Stimulated activated CD4-positive, alpha-beta T cell treated with anti-CD3 and anti-CD28 coated beads, Interleukin-12 subunit alpha, Interleukin-12 subunit beta, amount 100 ng/mL, for 48 hours (primary cell): ENCODE results near the gene EIF3CL.
"Not testable (repeated sequence)": the region's sequence is repeated elsewhere in the genome, so short reads cannot be mapped to it uniquely, and the experiment has no call there.

Source experiments
- DNase-seq, 3 donors: peaks; one replicate each; pipeline ENCODE4 v3.0.0-alpha.2; 2020; ENCODE audit warnings: low read depth in 2 of 3, low spot score in 1 of 3

EIF3CL gene, protein sequence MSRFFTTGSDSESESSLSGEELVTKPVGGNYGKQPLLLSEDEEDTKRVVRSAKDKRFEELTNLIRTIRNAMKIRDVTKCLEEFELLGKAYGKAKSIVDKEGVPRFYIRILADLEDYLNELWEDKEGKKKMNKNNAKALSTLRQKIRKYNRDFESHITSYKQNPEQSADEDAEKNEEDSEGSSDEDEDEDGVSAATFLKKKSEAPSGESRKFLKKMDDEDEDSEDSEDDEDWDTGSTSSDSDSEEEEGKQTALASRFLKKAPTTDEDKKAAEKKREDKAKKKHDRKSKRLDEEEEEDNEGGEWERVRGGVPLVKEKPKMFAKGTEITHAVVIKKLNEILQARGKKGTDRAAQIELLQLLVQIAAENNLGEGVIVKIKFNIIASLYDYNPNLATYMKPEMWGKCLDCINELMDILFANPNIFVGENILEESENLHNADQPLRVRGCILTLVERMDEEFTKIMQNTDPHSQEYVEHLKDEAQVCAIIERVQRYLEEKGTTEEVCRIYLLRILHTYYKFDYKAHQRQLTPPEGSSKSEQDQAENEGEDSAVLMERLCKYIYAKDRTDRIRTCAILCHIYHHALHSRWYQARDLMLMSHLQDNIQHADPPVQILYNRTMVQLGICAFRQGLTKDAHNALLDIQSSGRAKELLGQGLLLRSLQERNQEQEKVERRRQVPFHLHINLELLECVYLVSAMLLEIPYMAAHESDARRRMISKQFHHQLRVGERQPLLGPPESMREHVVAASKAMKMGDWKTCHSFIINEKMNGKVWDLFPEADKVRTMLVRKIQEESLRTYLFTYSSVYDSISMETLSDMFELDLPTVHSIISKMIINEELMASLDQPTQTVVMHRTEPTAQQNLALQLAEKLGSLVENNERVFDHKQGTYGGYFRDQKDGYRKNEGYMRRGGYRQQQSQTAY

DNA sequence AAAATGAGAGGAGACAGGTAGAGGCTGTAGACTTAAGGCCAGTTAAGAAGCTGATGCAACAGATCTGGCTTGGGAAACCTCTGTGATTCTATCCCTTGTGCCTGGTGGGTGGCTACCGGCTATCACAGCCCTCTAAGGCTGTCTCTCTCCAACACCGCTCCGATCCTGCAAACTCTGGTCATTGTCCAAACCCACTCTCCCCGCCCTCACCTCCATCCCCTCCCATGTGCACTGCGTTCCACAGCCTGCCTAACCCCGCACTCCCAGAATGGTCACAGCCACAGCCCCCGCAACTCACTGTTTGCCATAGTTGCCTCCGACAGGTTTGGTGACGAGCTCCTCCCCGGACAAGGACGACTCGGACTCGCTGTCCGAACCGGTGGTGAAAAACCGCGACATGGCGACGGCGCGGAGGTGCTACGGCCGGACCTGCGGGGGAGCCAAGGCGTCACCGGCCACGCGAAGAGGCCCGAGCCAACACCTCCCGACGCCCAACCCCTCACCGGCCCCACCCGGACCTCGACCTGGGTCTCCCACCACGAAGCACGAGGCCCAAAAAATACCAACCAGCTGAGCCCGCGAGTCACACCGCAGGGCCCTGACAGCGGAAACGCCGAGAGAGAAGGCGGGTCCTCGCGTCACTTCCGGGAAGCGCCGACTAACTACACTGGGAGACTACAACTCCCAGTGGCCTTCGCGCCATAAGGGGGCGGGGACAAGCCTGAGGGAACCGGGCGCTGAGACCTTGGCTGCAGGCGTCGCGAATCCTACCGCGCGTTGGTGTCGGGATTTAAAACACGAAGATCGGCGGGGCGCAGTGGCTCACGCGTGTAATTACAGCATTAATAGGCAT lies at the start of gene EIF3CL:
Gene EIF3CL (minus strand): TSS at position 622 of the 853 bp plus-strand sequence. CDS start 223 bp downstream, at position 399.
- not testable (repeated sequence) for DNase-seq

DNA sequence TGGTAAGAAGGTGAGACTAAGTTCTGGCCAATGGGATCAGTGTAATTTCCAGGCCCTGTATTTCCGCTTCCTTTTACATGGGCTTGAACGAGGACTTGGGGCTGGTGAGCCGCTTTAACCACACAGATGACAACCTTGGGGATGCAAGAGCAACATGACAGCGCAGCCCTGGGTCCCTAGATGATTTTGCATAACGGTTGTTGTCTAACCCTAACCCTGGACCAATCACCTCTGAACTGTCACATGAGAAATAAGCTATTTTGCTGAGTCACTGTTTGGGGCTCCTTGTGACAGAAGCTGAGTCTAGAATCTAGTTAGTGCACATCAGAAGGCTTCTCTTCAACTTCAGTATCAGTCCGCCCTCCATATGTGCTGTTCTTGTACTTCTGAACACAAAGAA lies 43.4 kb upstream of the EIF3CL start:
- DNase-seq, result not testable (repeated sequence)

DNA sequence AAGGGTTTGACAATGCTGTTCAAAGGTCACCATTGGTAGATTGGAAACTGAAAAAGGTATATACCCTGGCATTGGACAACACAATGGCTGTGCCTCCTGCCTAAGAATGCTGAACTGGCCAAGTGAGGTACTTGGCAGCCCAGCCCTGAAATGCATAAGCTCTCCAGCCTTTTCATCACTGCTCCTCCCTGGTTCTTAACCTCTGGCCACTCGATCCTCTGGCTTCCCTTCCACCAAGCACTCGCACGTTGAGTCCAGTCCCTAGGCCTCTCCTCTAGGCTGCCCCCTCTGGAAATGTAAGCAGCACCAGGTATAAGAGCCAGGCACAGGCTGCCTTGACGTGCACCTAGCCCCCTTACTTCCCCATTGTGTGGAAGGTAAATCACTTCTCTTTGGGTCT lies 42.7 kb upstream of the EIF3CL start:
- not testable (repeated sequence) for DNase-seq

DNA sequence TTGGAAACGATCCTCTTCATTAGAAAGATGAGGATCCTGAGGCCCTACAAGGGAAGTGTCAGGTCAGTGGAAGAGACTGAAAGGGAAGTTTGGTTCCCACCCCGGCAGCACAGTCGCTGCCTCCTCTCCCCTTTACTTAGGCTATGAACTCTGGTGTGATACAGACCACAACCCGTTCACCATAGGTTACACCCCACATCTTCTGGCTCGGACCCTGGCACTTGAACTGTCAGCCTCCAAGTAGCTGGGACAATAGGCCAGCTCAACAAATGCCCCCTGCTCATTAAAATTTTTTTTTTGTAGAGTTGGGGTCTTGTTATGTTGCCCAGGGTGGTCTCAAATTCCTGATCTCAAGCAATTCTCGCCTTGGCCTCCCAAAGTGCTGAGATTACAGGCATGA lies 40.3 kb upstream of the EIF3CL start:
- not testable (repeated sequence) for DNase-seq

DNA sequence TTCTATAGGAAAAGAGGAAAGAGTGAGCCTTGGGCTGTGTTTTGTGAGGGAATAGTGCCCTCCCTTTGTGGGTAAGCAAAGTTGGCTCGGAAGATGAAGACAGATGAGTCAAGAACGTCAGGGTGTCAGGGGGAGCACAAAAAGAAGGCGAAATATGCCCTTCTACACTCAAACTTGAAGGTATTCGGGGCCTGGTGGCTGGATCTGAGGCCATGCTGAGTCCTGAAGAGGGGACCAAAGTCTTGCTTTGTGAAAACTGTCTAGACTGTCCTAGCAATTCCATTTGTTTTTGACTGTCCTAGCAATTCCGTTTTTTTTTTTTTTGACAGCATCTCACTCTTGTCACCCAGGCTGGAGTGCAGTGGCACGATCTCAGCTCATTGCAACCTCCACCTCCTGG lies 35.3 kb upstream of the EIF3CL start:
- DNase-seq, result not testable (repeated sequence)

DNA sequence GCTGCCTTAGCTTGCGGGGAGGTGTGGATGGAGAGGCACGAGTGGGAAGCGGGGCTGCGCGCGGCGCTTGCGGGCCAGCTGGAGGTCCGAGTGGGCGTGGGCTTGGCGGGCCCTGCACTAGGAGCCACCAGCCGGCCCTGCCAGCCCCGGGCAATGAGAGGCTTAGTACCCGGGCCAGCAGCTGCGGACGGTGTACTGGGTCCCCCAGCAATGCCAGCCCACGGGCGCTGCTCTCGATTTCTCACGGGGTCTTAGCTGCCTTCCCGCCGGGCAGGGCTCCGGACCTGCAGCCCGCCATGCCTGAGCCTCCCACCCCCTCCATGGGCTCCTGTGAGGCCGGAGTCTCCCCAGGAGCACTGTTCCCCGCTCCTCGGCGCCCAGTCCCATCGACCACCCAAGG lies 31.7 kb upstream of the EIF3CL start:
- DNase-seq, result not testable (repeated sequence)

DNA sequence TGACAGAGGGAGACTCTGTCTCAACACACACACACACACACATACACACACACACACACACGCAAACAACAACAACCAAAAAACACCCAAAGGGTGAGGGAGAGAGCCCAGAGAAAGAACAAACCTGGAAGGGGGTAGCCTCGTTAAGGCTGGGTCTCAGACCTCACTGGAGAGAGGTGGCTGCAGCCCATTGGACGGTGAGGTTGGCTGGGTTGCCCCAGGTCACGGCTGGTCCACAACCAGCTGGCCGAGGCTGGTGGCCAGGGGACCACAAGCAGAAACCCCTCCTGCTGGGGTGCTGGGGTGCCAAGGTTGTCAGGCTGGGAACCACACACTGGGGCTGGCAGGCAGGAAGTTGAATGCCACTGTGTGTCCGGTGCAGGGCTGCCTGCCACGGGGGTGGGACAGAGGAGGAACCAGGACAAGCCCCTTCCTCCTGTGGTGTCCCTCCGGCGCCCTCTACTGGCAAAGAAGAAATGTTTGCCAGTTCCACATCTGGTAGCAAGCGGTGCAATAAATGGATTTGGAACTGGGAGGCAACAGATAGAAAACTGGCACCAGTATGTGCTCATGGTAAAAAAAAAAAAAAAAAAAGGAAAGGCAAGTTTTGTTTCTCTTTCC lies 22.5 kb upstream of the EIF3CL start:
- not testable (repeated sequence) for DNase-seq

DNA sequence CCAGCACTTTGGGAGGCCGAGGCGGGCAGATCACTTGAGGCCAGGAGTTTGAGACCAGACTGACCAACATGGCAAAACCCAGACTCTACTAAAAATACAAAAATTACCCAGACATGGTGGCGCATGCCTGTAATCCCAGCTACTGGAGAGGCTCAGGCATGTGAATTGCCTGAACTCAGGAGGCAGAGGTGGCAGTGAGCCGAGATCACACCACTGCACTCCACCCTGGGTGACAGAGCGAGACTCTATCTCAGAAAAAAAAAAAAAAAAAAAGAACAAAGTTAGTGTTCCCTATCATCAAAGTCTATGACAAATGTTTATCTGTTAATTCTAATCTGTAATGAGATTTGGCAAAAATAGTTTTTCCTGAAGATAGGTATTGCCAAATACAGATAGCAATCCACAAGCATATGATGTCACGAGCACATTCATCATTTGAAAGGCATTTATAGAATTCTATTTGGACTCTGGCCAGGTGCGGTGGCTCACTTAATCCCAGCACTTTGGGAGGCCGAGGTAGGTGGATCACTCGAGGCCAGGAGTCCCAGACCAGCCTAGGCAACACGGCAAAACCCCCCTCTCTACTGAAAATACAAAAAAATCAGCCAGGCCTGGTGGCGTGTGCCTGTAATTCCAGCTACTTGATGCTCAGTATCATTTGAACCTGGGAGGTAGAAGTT lies 17.6 kb upstream of the EIF3CL start:
- DNase-seq, result not testable (repeated sequence)

DNA sequence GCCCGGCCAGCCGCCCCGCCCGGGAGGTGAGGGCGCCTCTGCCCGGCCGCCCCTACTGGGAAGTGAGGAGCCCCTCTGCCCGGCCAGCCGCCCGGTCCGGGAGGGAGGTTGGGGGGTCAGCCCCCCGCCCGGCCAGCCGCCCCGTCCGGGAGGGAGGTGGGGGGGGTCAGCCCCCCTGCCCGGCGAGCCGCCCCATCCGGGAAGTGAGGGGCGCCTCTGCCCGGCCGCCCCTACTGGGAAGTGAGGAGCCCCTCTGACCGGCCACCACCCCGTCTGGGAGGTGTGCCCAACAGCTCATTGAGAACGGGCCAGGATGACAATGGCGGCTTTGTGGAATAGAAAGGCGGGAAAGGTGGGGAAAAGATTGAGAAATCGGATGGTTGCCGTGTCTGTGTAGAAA lies 13.4 kb upstream of the EIF3CL start:
- not testable (repeated sequence) for DNase-seq

DNA sequence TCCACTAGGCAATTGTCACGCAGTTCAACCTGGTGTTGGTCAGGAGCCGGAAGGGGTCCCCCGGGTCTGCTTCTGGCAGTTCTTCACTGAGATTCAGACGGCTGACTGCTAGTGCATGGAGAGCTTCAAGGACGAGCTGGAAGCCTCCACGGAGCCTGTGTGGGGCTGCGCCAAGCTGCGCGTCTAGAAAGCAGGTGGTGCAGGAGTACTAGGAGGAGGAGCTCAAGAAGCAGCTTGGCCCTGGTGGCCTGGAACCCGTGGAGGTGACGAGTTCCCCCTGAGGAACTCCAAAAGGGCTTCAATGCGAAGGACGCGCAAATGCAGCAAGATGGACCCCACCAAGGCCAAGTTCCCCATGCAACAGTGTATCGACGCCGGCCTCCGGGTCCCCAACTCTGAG lies 10.9 kb upstream of the EIF3CL start:
- not testable (repeated sequence) for DNase-seq

DNA sequence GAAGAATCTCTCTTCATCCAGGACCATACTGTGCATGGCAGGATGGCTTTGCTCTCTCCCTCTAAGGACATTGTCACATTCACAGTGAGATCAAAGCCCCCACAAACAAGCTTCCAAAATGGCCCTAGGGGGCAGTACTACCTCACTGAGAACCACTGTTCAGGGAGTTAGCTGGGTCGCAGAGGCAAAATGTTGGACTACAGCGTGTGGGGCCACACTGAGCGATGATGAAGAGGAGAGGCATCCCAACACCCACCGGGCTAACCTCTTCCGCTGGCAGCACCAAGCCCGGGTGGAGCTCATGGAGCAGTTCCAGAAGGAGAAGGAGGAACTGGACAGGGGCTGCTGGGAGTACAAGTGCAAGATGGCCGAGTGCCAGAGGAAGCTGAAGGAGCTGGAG lies 9.9 kb upstream of the EIF3CL start:
- not testable (repeated sequence) for DNase-seq

DNA sequence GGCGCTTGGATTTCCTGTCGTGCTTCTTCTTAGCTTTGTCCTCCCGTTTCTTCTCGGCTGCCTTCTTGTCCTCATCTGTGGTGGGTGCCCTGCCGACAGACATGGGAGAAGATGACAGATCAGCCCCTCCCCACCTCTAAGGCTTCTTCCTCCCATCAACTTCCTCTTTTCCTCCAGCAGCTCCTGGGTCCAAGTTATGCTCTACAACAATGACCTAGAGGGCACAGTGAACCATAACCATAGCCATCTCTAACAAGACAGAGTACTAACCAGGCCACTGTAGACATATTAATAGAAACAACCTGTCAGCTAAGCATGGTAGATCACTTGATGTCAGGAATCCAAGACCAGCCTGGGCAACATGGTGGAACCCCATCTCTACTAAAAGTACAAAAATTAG lies 11.6 kb downstream of the EIF3CL start:
- not testable (repeated sequence) for DNase-seq

DNA sequence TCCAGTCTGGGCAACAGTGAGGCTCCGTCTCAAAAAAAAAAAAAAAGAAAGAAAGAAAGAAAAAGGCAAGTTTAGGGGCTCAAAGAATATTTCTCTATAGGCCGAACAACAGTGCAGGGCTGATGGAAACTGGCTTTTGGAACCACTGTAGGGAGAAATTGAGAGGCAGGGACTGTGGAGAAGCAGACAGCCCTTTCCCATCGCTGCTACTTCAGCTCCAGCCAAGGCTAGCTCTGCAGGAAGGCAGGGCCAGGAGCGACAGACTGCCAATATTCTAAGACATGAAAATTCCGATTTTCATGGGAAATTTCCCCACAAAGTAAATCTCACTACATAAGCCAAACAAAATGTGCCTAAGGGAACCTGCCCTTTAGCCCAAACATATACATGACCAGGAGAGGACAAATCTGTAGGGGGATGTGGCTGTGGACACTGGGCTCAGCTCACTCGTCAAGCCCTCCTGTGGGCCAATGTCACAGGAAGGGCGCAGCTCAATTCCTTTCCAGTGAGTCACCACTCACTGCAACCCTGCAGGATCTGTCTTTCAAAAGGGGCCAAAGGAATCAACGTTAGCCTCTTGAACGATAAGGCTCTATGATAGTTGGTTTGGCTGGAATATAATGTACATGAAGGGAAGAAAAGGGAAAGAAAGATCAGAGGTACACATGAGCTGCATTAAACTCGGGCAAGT lies 21.3 kb downstream of the EIF3CL start:
- DNase-seq, result not testable (repeated sequence)

DNA sequence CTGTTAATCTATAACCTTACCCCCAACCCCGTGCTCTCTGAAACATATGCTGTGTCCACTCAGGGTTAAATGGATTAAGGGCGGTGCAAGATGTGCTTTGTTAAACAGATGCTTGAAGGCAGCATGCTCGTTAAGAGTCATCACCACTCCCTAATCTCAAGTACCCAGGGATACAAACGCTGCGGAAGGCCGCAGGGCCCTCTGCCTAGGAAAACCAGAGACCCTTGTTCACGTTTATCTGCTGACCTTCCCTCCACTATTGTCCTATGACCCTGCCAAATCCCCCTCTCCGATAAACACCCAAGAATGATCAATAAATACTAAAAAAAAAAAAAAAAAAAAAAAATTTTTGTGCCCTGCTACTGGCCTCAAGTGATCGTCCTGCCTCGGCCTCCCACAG lies 25.8 kb downstream of the EIF3CL start:
- DNase-seq, result not testable (repeated sequence)

DNA sequence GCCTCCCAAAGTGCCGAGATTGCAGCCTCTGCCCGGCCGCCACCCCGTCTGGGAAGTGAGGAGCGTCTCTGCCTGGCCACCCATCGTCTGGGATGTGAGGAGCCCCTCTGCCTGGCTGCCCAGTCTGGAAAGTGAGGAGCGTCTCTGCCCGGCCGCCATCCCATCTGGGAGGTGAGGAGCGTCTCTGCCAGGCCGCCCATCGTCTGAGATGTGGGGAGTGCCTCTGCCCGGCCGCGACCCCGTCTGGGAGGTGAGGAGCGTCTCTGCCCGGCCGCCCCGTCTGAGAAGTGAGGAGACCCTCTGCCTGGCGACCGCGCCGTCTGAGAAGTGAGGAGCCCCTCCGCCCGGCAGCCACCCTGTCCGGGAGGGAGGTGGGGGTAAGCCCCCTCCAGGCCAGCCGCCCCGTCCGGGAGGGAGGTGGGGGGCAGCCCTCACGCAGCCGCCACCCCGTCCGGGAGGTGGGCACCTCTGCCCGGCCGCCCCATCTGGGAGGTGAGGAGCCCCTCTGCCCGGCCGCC lies 26.5 kb downstream of the EIF3CL start:
- not testable (repeated sequence) for DNase-seq

DNA sequence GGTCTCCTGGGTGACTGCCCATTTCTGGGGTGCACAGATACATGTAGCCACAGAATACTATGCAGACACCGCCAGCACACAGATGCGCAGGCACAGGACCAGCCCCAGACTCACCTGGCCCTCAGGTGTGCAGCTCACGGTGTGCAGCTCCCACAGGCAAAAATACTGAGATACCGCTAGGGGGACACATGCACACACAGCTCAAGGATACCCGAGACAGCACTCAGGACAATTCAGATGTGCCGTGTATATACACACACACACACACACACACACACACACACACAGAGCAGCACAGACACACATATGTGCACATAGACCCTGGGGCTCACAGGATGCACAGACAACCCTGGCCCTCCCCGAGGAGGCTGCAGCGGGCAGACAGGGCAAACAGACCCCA lies 28.5 kb downstream of the EIF3CL start:
- not testable (repeated sequence) for DNase-seq

DNA sequence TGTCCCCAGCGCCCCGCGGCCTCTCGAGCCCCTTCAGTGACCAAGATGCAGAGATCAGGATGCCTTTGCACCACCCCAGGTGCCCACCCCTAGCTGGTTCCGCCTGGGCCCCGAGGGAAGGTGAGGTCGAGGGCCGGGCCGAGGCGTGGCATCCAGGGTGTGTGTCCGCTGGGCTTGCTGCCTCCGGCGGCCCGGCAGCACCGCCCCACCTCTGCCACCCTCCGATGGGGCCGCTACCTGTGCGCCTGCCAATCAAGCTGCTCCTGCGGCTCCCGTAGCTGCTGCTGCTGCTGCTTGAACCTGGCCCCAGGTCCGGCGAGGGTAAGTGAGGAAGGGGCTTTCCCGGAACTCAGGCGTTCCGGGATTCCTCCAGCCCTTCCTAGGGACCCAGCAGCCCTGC lies 29.4 kb downstream of the EIF3CL start:
- not testable (repeated sequence) for DNase-seq

DNA sequence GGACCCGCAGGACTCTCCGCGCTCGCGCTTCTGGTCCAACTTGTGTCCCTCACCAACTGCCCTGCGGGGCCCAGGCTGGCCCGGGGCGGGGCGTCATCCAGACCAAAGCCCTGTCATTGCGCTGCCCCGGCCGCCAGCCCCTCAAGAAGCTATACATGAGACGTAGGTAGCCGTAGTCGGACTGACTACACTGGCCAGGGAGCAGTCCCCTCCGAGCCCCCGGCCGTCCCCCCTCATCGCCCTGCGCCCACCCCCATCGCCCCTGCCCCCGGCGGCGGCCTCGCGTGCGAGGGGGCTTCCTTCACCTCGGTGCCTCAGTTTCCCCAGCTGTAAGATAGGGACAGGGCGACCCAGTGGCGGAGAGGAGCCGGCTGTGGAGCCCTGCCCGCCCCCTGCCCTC lies 35.7 kb downstream of the EIF3CL start:
- not testable (repeated sequence) for DNase-seq
